D721Med (cell line): ENCODE data around the gene ACVRL1.

Experiments used
- DNase-seq: peaks from one replicate; pipeline ENCODE4 v3.0.0; 2011; ENCODE audit warnings: low spot score; ENCODE audit not compliant: insufficient read length
- FAIRE-seq: peaks from 2 replicates; lab custom pipeline; 2011; peaks lifted over from hg19 to GRCh38; lab: Jason Lieb, UNC
- CTCF ChIP-seq: IDR thresholded peaks from 2 replicates; pipeline ENCODE4 v1.5.1; 2012; ENCODE audit warnings: mild to moderate bottlenecking, control low read depth; ENCODE audit not compliant: insufficient read depth; ENCODE audit errors: missing control alignments

The ACVRL1 gene

GRCh38 chr12:51972849-51973273 lies 65.6 kb downstream of the ACVRL1 start:
- FAIRE-seq (no peak), DNase-seq (no peak)
- TF ChIP-seq CTCF: no peak
